H1 (cell line): Measurements from ENCODE around the gene SMPD2. TPM values are rescaled to one million over a fixed set of nuclear protein-coding genes. Genes with fewer than 3 reads are reported as not detected.

Source experiments
- CTCF ChIA-PET: fragments of 300-600 bp; sonication (Branson Sonifier 250); formaldehyde crosslinking; loops from one replicate; lab custom pipeline; 2021; ENCODE audit not compliant: partially characterized antibody; lab: Charles Lee
- POLR2A ChIA-PET: fragments of 300-600 bp; sonication (Branson Sonifier 250); formaldehyde crosslinking; loops from one replicate; lab custom pipeline; 2021; ENCODE audit warnings: inconsistent platforms; ENCODE audit not compliant: partially characterized antibody; lab: Charles Lee
- DNase-seq, 2 experiments: peaks; one replicate each; pipeline versions ENCODE4 v3.0.0 to v3.0.0-alpha.2; 2010 to 2022; ENCODE audit warnings: low spot score in 2 of 2, low read depth in 1 of 2, mixed read lengths in 1 of 2
- FAIRE-seq: peaks from 2 replicates; lab custom pipeline; 2011; peaks lifted over from hg19 to GRCh38; lab: Jason Lieb, UNC
- H2AFZ ChIP-seq: 2 replicates; pipeline ENCODE4 v1.8.1; 2012; ENCODE audit warnings: low read length, inconsistent platforms
- H2AK5ac ChIP-seq: 2 replicates; pipeline ENCODE4 v1.6.1; 2013; ENCODE audit warnings: low read depth, low read length
- H2BK120ac ChIP-seq: replicated peaks from 2 replicates; pipeline ENCODE3; 2013; ENCODE audit warnings: low read depth, low read length, inconsistent platforms
- H2BK12ac ChIP-seq: 2 replicates; pipeline ENCODE4 v1.6.1; 2013; ENCODE audit warnings: low read depth, low read length
- H2BK15ac ChIP-seq: 2 replicates; pipeline ENCODE4 v1.6.1; 2013; ENCODE audit warnings: low read length
- H2BK20ac ChIP-seq: 2 replicates; pipeline ENCODE4 v1.6.1; 2013; ENCODE audit warnings: low read length
- H2BK5ac ChIP-seq: 2 replicates; pipeline ENCODE4 v1.6.1; 2013; ENCODE audit warnings: low read depth, low read length
- H3K14ac ChIP-seq: 2 replicates; pipeline ENCODE4 v1.6.1; 2013; ENCODE audit warnings: inconsistent platforms; ENCODE audit not compliant: insufficient read length
- H3K18ac ChIP-seq: 2 replicates; pipeline ENCODE4 v1.6.1; 2013; ENCODE audit warnings: low read length; ENCODE audit errors: extremely low read depth
- H3K23ac ChIP-seq: 2 replicates; pipeline ENCODE4 v1.6.1; 2013; ENCODE audit warnings: inconsistent platforms; ENCODE audit not compliant: insufficient read length
- H3K23me2 ChIP-seq: 2 replicates; pipeline ENCODE4 v1.6.1; 2013; ENCODE audit warnings: low read depth, low read length
- H3K27ac ChIP-seq: 2 replicates; pipeline ENCODE4 v1.6.1; 2011; ENCODE audit warnings: low read depth, low read length, inconsistent platforms
- H3K27me3 ChIP-seq, 4 experiments: replicated peaks in 1 of 4; 1 replicate in 1 of 4; 2 replicates in 3 of 4; pipeline versions ENCODE4 v1.6.1 to v1.8.1; 2011 to 2013; ENCODE audit warnings: low read length in 3 of 4, mild to moderate bottlenecking in 3 of 4, inconsistent platforms in 2 of 4, mixed read lengths in 2 of 4, moderate library complexity in 1 of 4; ENCODE audit not compliant: control insufficient read depth in 3 of 4, insufficient read depth in 3 of 4; ENCODE audit errors: extremely low read depth in 1 of 4
- H3K36me3 ChIP-seq, 4 experiments: 2 replicates each; pipeline versions ENCODE4 v1.6.1 to v1.8.1; 2011 to 2013; ENCODE audit warnings: mild to moderate bottlenecking in 4 of 4, low read length in 3 of 4, moderate library complexity in 2 of 4, control low read depth in 1 of 4, inconsistent platforms in 1 of 4; ENCODE audit not compliant: insufficient read depth in 4 of 4, control insufficient read depth in 2 of 4
- H3K4ac ChIP-seq: replicated peaks from 2 replicates; pipeline ENCODE3; 2013; ENCODE audit warnings: low read length, low read depth, mixed read lengths, inconsistent platforms; ENCODE audit not compliant: insufficient read length
- H3K4me1 ChIP-seq, 4 experiments: replicated peaks in 1 of 4; 1 replicate in 1 of 4; 2 replicates in 3 of 4; pipeline versions ENCODE4 v1.6.1 to v1.8.1; 2011 to 2013; ENCODE audit warnings: low read length in 3 of 4, inconsistent platforms in 2 of 4, mixed read lengths in 1 of 4; ENCODE audit not compliant: insufficient read depth in 4 of 4, control insufficient read depth in 3 of 4
- H3K4me2 ChIP-seq, 2 experiments: 2 replicates each; pipeline versions ENCODE4 v1.6.1 to v1.8.1; 2011 to 2013; ENCODE audit warnings: low read depth in 2 of 2, low read length in 2 of 2, control low read depth in 1 of 2, inconsistent platforms in 1 of 2, mild to moderate bottlenecking in 1 of 2; ENCODE audit not compliant: insufficient read depth in 1 of 2
- H3K4me3 ChIP-seq, 4 experiments: fragments of 200-600, 300-600 bp in 1 of 4; sonication (generic), shearing (Covaris generic), sonication (Bioruptor Twin) in 1 of 4; 2 replicates each; pipeline versions ENCODE4 v1.5.1 to v1.8.1; 2011 to 2016; ENCODE audit warnings: low read length in 4 of 4, low read depth in 3 of 4, control low read depth in 2 of 4, inconsistent platforms in 2 of 4, mild to moderate bottlenecking in 2 of 4, mixed read lengths in 1 of 4, moderate library complexity in 1 of 4; ENCODE audit not compliant: insufficient read depth in 2 of 4; ENCODE audit errors: extremely low read depth in 1 of 4
- H3K56ac ChIP-seq: replicated peaks from 2 replicates; pipeline ENCODE3; 2013; ENCODE audit warnings: low read depth, mild to moderate bottlenecking, mixed read lengths, low read length, inconsistent platforms; ENCODE audit not compliant: insufficient read length
- H3K79me1 ChIP-seq: 2 replicates; pipeline ENCODE4 v1.6.1; 2013; ENCODE audit warnings: low read depth, low read length, control low read depth
- H3K79me2 ChIP-seq, 2 experiments: 2 replicates each; pipeline versions ENCODE4 v1.6.1 to v1.8.1; 2012 to 2013; ENCODE audit warnings: low read length in 2 of 2, mild to moderate bottlenecking in 2 of 2, inconsistent platforms in 1 of 2; ENCODE audit not compliant: insufficient read depth in 2 of 2, control insufficient read depth in 1 of 2
- H3K9ac ChIP-seq, 4 experiments: replicated peaks in 1 of 4; 1 replicate in 1 of 4; 2 replicates in 3 of 4; pipeline versions ENCODE4 v1.6.1 to v1.8.1; 2011 to 2013; ENCODE audit warnings: low read depth in 3 of 4, low read length in 3 of 4, control low read depth in 2 of 4, mild to moderate bottlenecking in 2 of 4, moderate library complexity in 2 of 4, inconsistent platforms in 1 of 4; ENCODE audit errors: extremely low read depth in 1 of 4
- H3K9me3 ChIP-seq, 2 experiments: 2 replicates each; pipeline versions ENCODE4 v1.6.1 to v1.8.1; 2012 to 2013; ENCODE audit warnings: mild to moderate bottlenecking in 2 of 2, moderate library complexity in 2 of 2, control low read depth in 1 of 2, inconsistent platforms in 1 of 2, low read depth in 1 of 2, low read length in 1 of 2, mixed read lengths in 1 of 2; ENCODE audit not compliant: insufficient read depth in 2 of 2
- H4K20me1 ChIP-seq, 2 experiments: replicated peaks in 1 of 2; 2 replicates each; pipeline versions ENCODE3 to v1.8.1; 2011 to 2013; ENCODE audit warnings: inconsistent platforms in 2 of 2, low read length in 2 of 2, mild to moderate bottlenecking in 1 of 2; ENCODE audit not compliant: insufficient read depth in 2 of 2, control insufficient read depth in 1 of 2
- H4K5ac ChIP-seq: 2 replicates; pipeline ENCODE4 v1.6.1; 2013; ENCODE audit warnings: low read length, low read depth, mixed read lengths, inconsistent platforms; ENCODE audit not compliant: insufficient read length
- H4K8ac ChIP-seq: 2 replicates; pipeline ENCODE4 v1.8.0; 2013; ENCODE audit warnings: mild to moderate bottlenecking, moderate library complexity, low read length, inconsistent platforms; ENCODE audit not compliant: insufficient read depth; ENCODE audit errors: extremely low read depth
- H4K91ac ChIP-seq: replicated peaks from 2 replicates; pipeline ENCODE3; 2013; ENCODE audit warnings: low read length, mixed read lengths, inconsistent platforms; ENCODE audit not compliant: insufficient read length
- ASH2L ChIP-seq: fragments of 200-600, 300-600 bp; sonication (generic); IDR thresholded peaks from one replicate; pipeline ENCODE4 v1.7.1; 2017; ENCODE audit warnings: low read length
- NANOG ChIP-seq: IDR thresholded peaks from 2 replicates; pipeline ENCODE4 v1.6.1; 2011; ENCODE audit warnings: low read length, low read depth, mild to moderate bottlenecking, inconsistent platforms; ENCODE audit not compliant: insufficient read depth, poor library complexity, severe bottlenecking
- ZNF274 ChIP-seq: IDR thresholded peaks from 2 replicates; pipeline ENCODE4 v1.7.0; 2012; ENCODE audit warnings: low read length, borderline replicate concordance; ENCODE audit errors: extremely low read depth
- WGBS, 2 experiments: shearing (Covaris generic) in 1 of 2; methylation state at CpG; one replicate each; pipeline versions ENCODE4 v1.1.6 to v1.1.7; 2013 to 2015; ENCODE audit warnings: low lambda C conversion rate in 2 of 2, mixed read lengths in 2 of 2, inconsistent platforms in 1 of 2, low coverage in 1 of 2, missing lambda C conversion rate in 1 of 2; ENCODE audit not compliant: insufficient replicate concordance in 2 of 2, insufficient coverage in 1 of 2, insufficient read length in 1 of 2; ENCODE audit errors: extremely low coverage in 1 of 2, missing lambda C conversion rate in 1 of 2; 5-methylcytosine and 5-hydroxymethylcytosine counted together
- polyA plus RNA-seq, 7 experiments: library from polyadenylated mRNA; depleted of rRNA in 3 of 7; stranded (reverse) in 5 of 7; unstranded in 2 of 7; fragments of >200 nt in 5 of 7; fragments of 200-250 nt in 2 of 7; gene quantifications; 1 replicate in 5 of 7; 2 replicates in 1 of 7; 4 replicates in 1 of 7; pipeline versions ENCODE4 v1.2.1 to v1.2.3, GENCODE V29; 2011 to 2013; ENCODE audit warnings: missing spikeins in 2 of 7, mixed read lengths in 2 of 7
- total RNA-seq: library from RNA; stranded (reverse); fragmentation: NEBNext Ultra II Directional; extraction: Animal tissue kit (Norgen Biotek cat#: 25700); gene quantifications from 2 replicates; pipeline ENCODE4 v1.2.1, GENCODE V29; 2021
- TF ChIP-seq, protein P1 (sequence below): IDR thresholded peaks from 2 replicates; pipeline ENCODE4 v1.6.1; 2011; ENCODE audit warnings: low read depth, mild to moderate bottlenecking, low read length; ENCODE audit not compliant: insufficient read depth

SMPD2 gene
- total and polyA plus RNA-seq, 2 of the 8 experiments (the other 6 are each of a cell fraction or from before 2014, with no cell fraction given): 11.5 to 17.2 TPM

DNA sequence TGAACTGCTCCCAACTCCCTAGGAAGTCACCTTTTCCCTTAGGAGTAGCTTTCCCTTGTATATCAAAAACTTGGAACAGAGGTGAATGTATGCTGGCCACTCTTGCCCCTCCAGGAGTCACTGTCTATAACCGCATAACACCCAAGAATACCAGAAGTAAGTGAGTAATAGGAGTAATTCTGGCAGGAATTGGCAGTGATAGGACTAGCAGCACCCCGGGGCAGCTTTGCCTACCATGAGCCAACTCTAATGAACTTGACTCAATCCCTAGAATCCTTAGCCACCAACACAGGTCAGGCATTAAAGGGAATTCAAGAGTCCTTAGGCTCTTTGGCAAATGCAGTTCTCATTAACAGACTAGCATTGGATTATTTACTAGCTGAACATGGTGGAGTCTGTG is 29.5 kb upstream of the SMPD2 start:
- Histone ChIP-seq H2AK5ac (no peak overlapping the region), H4K91ac (no peak overlapping the region), H3K9ac (no peak overlapping the region), H3K23ac (no peak overlapping the region), H2BK20ac (no peak overlapping the region), H4K5ac (no peak overlapping the region), H3K14ac (no peak overlapping the region), H3K56ac (no peak overlapping the region), H2AFZ (no peak overlapping the region), H3K27me3 (no peaks in the 10 kb centered on the region), H3K4me3 (no peak overlapping the region), H3K4ac (no peak overlapping the region), H2BK12ac (no peak overlapping the region), H3K36me3 (no peaks in the 10 kb centered on the region), H4K20me1 (no peaks in the 10 kb centered on the region), H2BK15ac (no peak overlapping the region), H3K79me2 (no peaks in the 10 kb centered on the region), H3K18ac (no peak overlapping the region), H3K9me3 (no peaks in the 10 kb centered on the region), H3K79me1 (no peaks in the 10 kb centered on the region), H4K8ac (no peak overlapping the region), H3K23me2 (no peaks in the 10 kb centered on the region), H3K27ac (no peak overlapping the region), H3K4me2 (no peak overlapping the region), H2BK120ac (no peak overlapping the region), H3K4me1 (no peaks in the 10 kb centered on the region), H2BK5ac (no peak overlapping the region)
- DNase-seq (no peak), FAIRE-seq (no peak)
- ChIA-PET POLR2A (interaction anchor here (2.6 kb wide), 1 partner anchor 10 kb away, joined by 7 read pairs; no protein-coding TSS in a partner anchor), CTCF (interaction anchor here (0.9 to 1.8 kb wide), 3 partner anchors 10 to 28 kb away, joined by 4 to 14 read pairs (median 5); no protein-coding TSS in a partner anchor)
- TF ChIP-seq ZNF274 (no peak), NANOG (no peak), ASH2L (no peak)
- TF ChIP-seq, protein P1, sequence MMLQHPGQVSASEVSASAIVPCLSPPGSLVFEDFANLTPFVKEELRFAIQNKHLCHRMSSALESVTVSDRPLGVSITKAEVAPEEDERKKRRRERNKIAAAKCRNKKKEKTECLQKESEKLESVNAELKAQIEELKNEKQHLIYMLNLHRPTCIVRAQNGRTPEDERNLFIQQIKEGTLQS: no peak
- WGBS, 2 experiments: 84% methylated on average over 2 of the region's 2 CpGs; no CpG with 5 or more reads in 1 of the 2 experiments
